Measurements from ENCODE around the gene LIPC. TPM values are rescaled to one million over a fixed set of nuclear protein-coding genes. Genes with fewer than 3 reads are reported as not detected.
A peak's percentile ranks its signal among the peaks of the same experiment; 100 is the strongest.

Gene LIPC
- total and polyA plus RNA-seq, 9 of the 15 experiments (the other 6 are each of a cell fraction or from before 2014, with no cell fraction given) = 0.07 to 0.41 (median 0.11) TPM; not detected in 2

DNA sequence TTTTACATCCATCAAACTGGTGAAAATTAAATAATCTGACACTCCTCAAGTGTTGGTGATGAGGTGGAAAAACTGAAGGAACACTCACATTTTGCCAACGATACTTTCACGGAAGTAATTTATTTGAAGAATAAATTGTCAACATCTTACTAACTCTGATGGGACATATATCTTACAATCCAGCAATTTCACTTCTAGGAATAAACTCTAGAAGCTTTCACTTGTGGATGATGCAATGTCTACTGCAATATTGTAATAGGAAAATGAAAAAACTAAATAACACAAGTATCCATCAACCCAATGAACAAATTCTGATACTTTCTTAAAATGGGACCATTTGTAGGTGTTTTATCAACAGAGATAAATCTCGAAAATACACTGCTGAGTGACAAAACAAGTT lies 16.2 kb upstream of the LIPC start (continued):
- TF ChIP-seq, protein P1, sequence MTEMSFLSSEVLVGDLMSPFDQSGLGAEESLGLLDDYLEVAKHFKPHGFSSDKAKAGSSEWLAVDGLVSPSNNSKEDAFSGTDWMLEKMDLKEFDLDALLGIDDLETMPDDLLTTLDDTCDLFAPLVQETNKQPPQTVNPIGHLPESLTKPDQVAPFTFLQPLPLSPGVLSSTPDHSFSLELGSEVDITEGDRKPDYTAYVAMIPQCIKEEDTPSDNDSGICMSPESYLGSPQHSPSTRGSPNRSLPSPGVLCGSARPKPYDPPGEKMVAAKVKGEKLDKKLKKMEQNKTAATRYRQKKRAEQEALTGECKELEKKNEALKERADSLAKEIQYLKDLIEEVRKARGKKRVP (CRISPR knock-in tag; IDR thresholded peaks at IDR 0.05) = peak; percentile 96
- TF ChIP-seq KDM5B (IDR thresholded peaks at IDR 0.05; ENCODE audit: insufficient replicate concordance, low read depth, low read length) (no peak), ATF3 (IDR thresholded peaks at IDR 0.05) (peak; percentile 96), ATF3 (CRISPR knock-in tag; conservative IDR thresholded peaks at IDR 0.05) (no peak), ZNF764 (CRISPR knock-in tag; IDR thresholded peaks at IDR 0.05; ENCODE audit: low read depth) (no peak), EP300 (IDR thresholded peaks at IDR 0.05; ENCODE audit: low read length) (peak; percentile 53; the same call in 1 of the 2 replicates), SMARCA4 (IDR thresholded peaks at IDR 0.05) (peak; percentile 55; the same call in 1 of the 2 replicates), CEBPB (tag; IDR thresholded peaks at IDR 0.05) (peak; percentile 83), ZBTB43 (CRISPR knock-in tag; IDR thresholded peaks at IDR 0.05) (no peak), ZNF586 (CRISPR knock-in tag; conservative IDR thresholded peaks at IDR 0.05) (no peak), JUND (IDR thresholded peaks at IDR 0.05; ENCODE audit: borderline replicate concordance, low read depth, low read length) (peak; percentile 71), JUND (tag; IDR thresholded peaks at IDR 0.05; ENCODE audit: borderline replicate concordance, low read depth, low read length) (peak; percentile 27; the same call in 2 of the 3 replicates), MEIS2 (IDR thresholded peaks at IDR 0.05; ENCODE audit: partially characterized antibody) (peak; percentile 58)
- TF ChIP-seq, protein P2, sequence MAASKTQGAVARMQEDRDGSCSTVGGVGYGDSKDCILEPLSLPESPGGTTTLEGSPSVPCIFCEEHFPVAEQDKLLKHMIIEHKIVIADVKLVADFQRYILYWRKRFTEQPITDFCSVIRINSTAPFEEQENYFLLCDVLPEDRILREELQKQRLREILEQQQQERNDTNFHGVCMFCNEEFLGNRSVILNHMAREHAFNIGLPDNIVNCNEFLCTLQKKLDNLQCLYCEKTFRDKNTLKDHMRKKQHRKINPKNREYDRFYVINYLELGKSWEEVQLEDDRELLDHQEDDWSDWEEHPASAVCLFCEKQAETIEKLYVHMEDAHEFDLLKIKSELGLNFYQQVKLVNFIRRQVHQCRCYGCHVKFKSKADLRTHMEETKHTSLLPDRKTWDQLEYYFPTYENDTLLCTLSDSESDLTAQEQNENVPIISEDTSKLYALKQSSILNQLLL (CRISPR knock-in tag; IDR thresholded peaks at IDR 0.05; ENCODE audit: borderline replicate concordance) = no peak
